ENCODE results near the gene CEACAM7.

CEACAM7 gene

GRCh38 chr19:41646589-41647204, 41.4 kb downstream of the CEACAM7 start:
- DNase-seq = peak in 3 of 4 experiments; percentile 5 to 38 (median 33)

- peak; percentile 26 to 51 (median 34) for DNase-seq
Measured at GRCh38 chr19:41641879-41642485, 46.1 kb downstream of the CEACAM7 start.

GRCh38 chr19:41638641-41639081, 49.4 kb downstream of the CEACAM7 start:
- DNase-seq = no peak

- DNase-seq = no peak
Measured at GRCh38 chr19:41637484-41637883, 50.6 kb downstream of the CEACAM7 start.

GRCh38 chr19:41627966-41628675, 59.9 kb downstream of the CEACAM7 start:
- DNase-seq = no peak

GRCh38 chr19:41626877-41627276, 61.2 kb downstream of the CEACAM7 start, which contains the start of gene CEACAM4:
Gene CEACAM4, minus strand, starts transcription at chr19:41627074. Its CDS starts 111 bp downstream, at chr19:41626963.
- no peak for DNase-seq

- DNase-seq = no peak
Measured at GRCh38 chr19:41626278-41626677, 61.8 kb downstream of the CEACAM7 start.

GRCh38 chr19:41624937-41625336, 63.1 kb downstream of the CEACAM7 start:
- no peak for DNase-seq

GRCh38 chr19:41624515-41624914, 63.6 kb downstream of the CEACAM7 start:
- no peak for DNase-seq

- no peak for DNase-seq
Measured at GRCh38 chr19:41623360-41623759, 64.7 kb downstream of the CEACAM7 start.

Measured in activated naive CD4-positive, alpha-beta T cell (primary cell).